Mesenchymal stem cell (in vitro differentiated cells and primary cell): ENCODE measurements around the gene MED15.
"Not testable (repeated sequence)": the region's sequence is repeated elsewhere in the genome, so short reads cannot be mapped to it uniquely, and the experiment has no call there.

Experiments
- DNase-seq: peaks from one replicate; pipeline ENCODE4 v3.0.0-alpha.2; 2013
- H2AFZ ChIP-seq: one replicate; pipeline ENCODE4 v1.6.1; 2013; ENCODE audit warnings: low read depth, mild to moderate bottlenecking, control low read depth, inconsistent platforms, low read length, moderate library complexity
- H2AK5ac ChIP-seq: 2 replicates; pipeline ENCODE4 v1.6.1; 2013; ENCODE audit warnings: low read length, moderate library complexity, mild to moderate bottlenecking, inconsistent platforms; ENCODE audit not compliant: severe bottlenecking
- H2BK120ac ChIP-seq: one replicate; pipeline ENCODE4 v1.6.1; 2013; ENCODE audit warnings: low read depth, mild to moderate bottlenecking, inconsistent platforms, low read length, moderate library complexity
- H2BK12ac ChIP-seq, 2 experiments: one replicate each; pipeline ENCODE4 v1.6.1; 2013; ENCODE audit warnings: inconsistent platforms in 2 of 2, low read length in 2 of 2, mild to moderate bottlenecking in 2 of 2, moderate library complexity in 2 of 2, control low read depth in 1 of 2
- H2BK15ac ChIP-seq: one replicate; pipeline ENCODE4 v1.6.1; 2013; ENCODE audit warnings: mild to moderate bottlenecking, low read depth, inconsistent platforms; ENCODE audit not compliant: poor library complexity, severe bottlenecking
- H2BK5ac ChIP-seq: 2 replicates; pipeline ENCODE4 v1.6.1; 2013; ENCODE audit warnings: low read depth, mild to moderate bottlenecking, low read length, control low read depth, inconsistent platforms; ENCODE audit not compliant: poor library complexity, severe bottlenecking
- H3K14ac ChIP-seq, 2 experiments: one replicate each; pipeline ENCODE4 v1.6.1; 2013; ENCODE audit warnings: inconsistent platforms in 2 of 2, low read length in 2 of 2, control low read depth in 1 of 2, mild to moderate bottlenecking in 1 of 2, moderate library complexity in 1 of 2
- H3K18ac ChIP-seq, 2 experiments: one replicate each; pipeline ENCODE4 v1.6.1; 2013; ENCODE audit warnings: inconsistent platforms in 2 of 2, low read length in 2 of 2, control low read depth in 1 of 2, low read depth in 1 of 2, mild to moderate bottlenecking in 1 of 2
- H3K23ac ChIP-seq, 2 experiments: one replicate each; pipeline ENCODE4 v1.6.1; 2013; ENCODE audit warnings: inconsistent platforms in 2 of 2, low read length in 2 of 2, mild to moderate bottlenecking in 2 of 2, moderate library complexity in 2 of 2, control low read depth in 1 of 2
- H3K27ac ChIP-seq: 2 replicates; pipeline ENCODE4 v1.5.1; 2013; ENCODE audit warnings: mild to moderate bottlenecking, moderate library complexity, low read length, control low read depth, inconsistent platforms; ENCODE audit not compliant: poor library complexity, severe bottlenecking
- H3K27me3 ChIP-seq, 2 experiments: 2 replicates each; pipeline versions ENCODE4 v1.6.1 to v1.7.0; 2013; ENCODE audit warnings: low read length in 2 of 2, mild to moderate bottlenecking in 2 of 2, moderate library complexity in 2 of 2, control low read depth in 1 of 2, inconsistent platforms in 1 of 2; ENCODE audit not compliant: control insufficient read depth in 1 of 2, insufficient read depth in 1 of 2
- H3K36me3 ChIP-seq, 2 experiments: 2 replicates each; pipeline versions ENCODE4 v1.6.1 to v1.7.0; 2013; ENCODE audit warnings: low read length in 2 of 2, control low read depth in 1 of 2, inconsistent platforms in 1 of 2, low read depth in 1 of 2, mild to moderate bottlenecking in 1 of 2; ENCODE audit not compliant: insufficient read depth in 2 of 2, control insufficient read depth in 1 of 2
- H3K4ac ChIP-seq, 2 experiments: one replicate each; pipeline ENCODE4 v1.6.1; 2013; ENCODE audit warnings: inconsistent platforms in 2 of 2, low read length in 2 of 2, mild to moderate bottlenecking in 2 of 2, moderate library complexity in 2 of 2, control low read depth in 1 of 2, low read depth in 1 of 2
- H3K4me1 ChIP-seq: 2 replicates; pipeline ENCODE4 v1.6.1; 2013; ENCODE audit warnings: low read depth, low read length, control low read depth; ENCODE audit not compliant: control insufficient read depth, insufficient read depth
- H3K4me2 ChIP-seq: 2 replicates; pipeline ENCODE4 v1.6.1; 2013; ENCODE audit warnings: low read length, mild to moderate bottlenecking, inconsistent platforms; ENCODE audit not compliant: poor library complexity, severe bottlenecking
- H3K4me3 ChIP-seq, 2 experiments: 2 replicates each; pipeline versions ENCODE4 v1.5.1 to v1.7.0; 2013; ENCODE audit warnings: low read length in 2 of 2, mild to moderate bottlenecking in 2 of 2, control low read depth in 1 of 2, low read depth in 1 of 2; ENCODE audit not compliant: insufficient read depth in 1 of 2
- H3K79me1 ChIP-seq: replicated peaks from 2 replicates; pipeline ENCODE4 v1.6.1; 2013; ENCODE audit warnings: mild to moderate bottlenecking, control low read depth, low read length, inconsistent platforms; ENCODE audit not compliant: poor library complexity, severe bottlenecking
- H3K9ac ChIP-seq: 2 replicates; pipeline ENCODE4 v1.7.0; 2013; ENCODE audit warnings: mild to moderate bottlenecking, low read length, moderate library complexity
- H3K9me3 ChIP-seq: 2 replicates; pipeline ENCODE4 v1.7.0; 2013; ENCODE audit warnings: mild to moderate bottlenecking, low read length; ENCODE audit not compliant: control insufficient read depth
- H4K8ac ChIP-seq: one replicate; pipeline ENCODE4 v1.6.1; 2013; ENCODE audit warnings: inconsistent platforms, mild to moderate bottlenecking, low read length, moderate library complexity
- H4K91ac ChIP-seq: one replicate; pipeline ENCODE4 v1.6.1; 2013; ENCODE audit warnings: mild to moderate bottlenecking, low read length, inconsistent platforms
- WGBS: methylation state at CpG from one replicate; pipeline ENCODE4 v1.1.7; 2013; ENCODE audit warnings: mixed read lengths; 5-methylcytosine and 5-hydroxymethylcytosine counted together

Gene MED15

GRCh38 chr22:20538875-20539274 lies 31.5 kb downstream of the MED15 start:
- not testable (repeated sequence) for DNase-seq, H3K23ac ChIP-seq, H4K8ac ChIP-seq, H3K9me3 ChIP-seq, H2BK12ac ChIP-seq, H2AFZ ChIP-seq, H3K4me2 ChIP-seq, H3K18ac ChIP-seq, H2BK5ac ChIP-seq, H2BK120ac ChIP-seq, H3K9ac ChIP-seq, H2AK5ac ChIP-seq, H2BK15ac ChIP-seq, H3K27ac ChIP-seq, H3K14ac ChIP-seq, H4K91ac ChIP-seq, H3K4me3 ChIP-seq, H3K4ac ChIP-seq, H3K27me3 ChIP-seq
- WGBS, result 99% methylated on average over 6 of the region's 8 CpGs
- Histone ChIP-seq H3K4me1 (peaks cover 19% of the 10 kb centered on the region), H3K36me3 (peaks cover 42 to 59% of the 10 kb centered on the region in 2 experiments), H3K79me1 (peaks cover 14% of the 10 kb centered on the region)

GRCh38 chr22:20542055-20542454 lies 34.6 kb downstream of the MED15 start:
- WGBS, result 100% methylated on average over 1 of the region's 3 CpGs
- peaks cover 6% of the 10 kb centered on the region for H3K9me3 ChIP-seq
- peaks cover 21% of the 10 kb centered on the region for H3K79me1 ChIP-seq
- H2BK15ac ChIP-seq, result no peak overlapping the region
- DNase-seq, result no peak
- no peak overlapping the region for H2AFZ ChIP-seq
- no peaks in the 10 kb centered on the region for H3K27me3 ChIP-seq
- no peak overlapping the region for H3K18ac ChIP-seq
- peaks cover 46 to 67% of the 10 kb centered on the region in 2 experiments for H3K36me3 ChIP-seq
- no peak overlapping the region for H2BK5ac ChIP-seq
- H2BK120ac ChIP-seq, result no peak overlapping the region
- H3K14ac ChIP-seq, result no peak overlapping the region
- H4K8ac ChIP-seq, result no peak overlapping the region
- H3K27ac ChIP-seq, result no peak overlapping the region
- no peak overlapping the region for H3K4me2 ChIP-seq
- H3K4ac ChIP-seq, result no peak overlapping the region
- H2AK5ac ChIP-seq, result no peak overlapping the region
- H3K4me1 ChIP-seq, result peaks cover 10% of the 10 kb centered on the region
- no peak overlapping the region for H2BK12ac ChIP-seq
- H3K9ac ChIP-seq, result no peak overlapping the region
- no peak overlapping the region for H4K91ac ChIP-seq
- H3K23ac ChIP-seq, result no peak overlapping the region
- H3K4me3 ChIP-seq, result no peak overlapping the region

GRCh38 chr22:20542736-20543135 lies 35.3 kb downstream of the MED15 start:
- Histone ChIP-seq H3K27ac (no peak overlapping the region), H4K8ac (no peak overlapping the region), H3K18ac (no peak overlapping the region), H3K27me3 (no peaks in the 10 kb centered on the region), H2AK5ac (no peak overlapping the region), H2BK15ac (no peak overlapping the region), H3K79me1 (peaks cover 18% of the 10 kb centered on the region), H3K4ac (no peak overlapping the region), H2BK12ac (no peak overlapping the region), H4K91ac (no peak overlapping the region), H3K4me3 (no peak overlapping the region), H3K4me2 (no peak overlapping the region), H2AFZ (no peak overlapping the region), H3K36me3 (peaks cover 39 to 60% of the 10 kb centered on the region in 2 experiments), H3K4me1 (peaks cover 6% of the 10 kb centered on the region), H3K9ac (no peak overlapping the region), H2BK120ac (no peak overlapping the region), H3K23ac (no peak overlapping the region), H3K9me3 (peaks cover 6% of the 10 kb centered on the region), H2BK5ac (no peak overlapping the region), H3K14ac (no peak overlapping the region)
- no peak for DNase-seq

GRCh38 chr22:20545318-20545634 lies 37.9 kb downstream of the MED15 start:
- peaks cover 20% of the 10 kb centered on the region for H3K4me1 ChIP-seq
- H3K36me3 ChIP-seq, result peaks cover 25 to 42% of the 10 kb centered on the region in 2 experiments
- H4K91ac ChIP-seq, H4K8ac ChIP-seq, H2BK15ac ChIP-seq, H3K27ac ChIP-seq, H2AK5ac ChIP-seq, H2BK5ac ChIP-seq, H3K27me3 ChIP-seq, H3K4me2 ChIP-seq, H3K9me3 ChIP-seq, H2BK120ac ChIP-seq, H3K4ac ChIP-seq, H3K23ac ChIP-seq, H3K4me3 ChIP-seq, H3K18ac ChIP-seq, DNase-seq, H3K9ac ChIP-seq, H2BK12ac ChIP-seq, H2AFZ ChIP-seq, H3K14ac ChIP-seq: not testable (repeated sequence)
- 100% methylated on average over 1 of the region's 3 CpGs for WGBS
- H3K79me1 ChIP-seq, result peaks cover 12% of the 10 kb centered on the region
